Fibroblast of lung (primary cell): ENCODE measurements around the gene HTATIP2.

Experiments
- CTCF ChIP-seq, 2 donors: IDR thresholded peaks in 1 of 2; conservative IDR thresholded peaks in 1 of 2; 1 replicate in 1 of 2; 2 replicates in 1 of 2; pipeline ENCODE4 v1.5.1; 2011 to 2012; ENCODE audit warnings: low read length in 2 of 2, control low read depth in 1 of 2, inconsistent platforms in 1 of 2, low read depth in 1 of 2, mild to moderate bottlenecking in 1 of 2
- EZH2 ChIP-seq: IDR thresholded peaks from 2 replicates; pipeline ENCODE4 v1.5.1; 2012; ENCODE audit warnings: low read length, control low read depth, mild to moderate bottlenecking; ENCODE audit errors: missing control alignments

GRCh38 chr11:20364341-20364792 is 853 bp downstream of the HTATIP2 start:
- no peak for TF ChIP-seq EZH2
- TF ChIP-seq CTCF (conservative IDR thresholded peaks at IDR 0.05 in 1 of 2, IDR thresholded peaks at IDR 0.05 in 1 of 2; ENCODE audit: low read depth in 1 of 2, low read length in 2 of 2) = no peak
